GM18499 (cell line): Measurements from ENCODE around the gene SHISA9.

Source experiments
- ATAC-seq: cut with Tn5 transposase; IDR thresholded peaks from one replicate; pipeline ENCODE4 v1.9.1; 2021; ENCODE audit warnings: moderate number of reproducible peaks; ENCODE audit not compliant: insufficient read depth, unreplicated experiment

Gene SHISA9

GRCh38 chr16:13153696-13154095, 252.3 kb downstream of the SHISA9 start:
- no peak for ATAC-seq

- no peak for ATAC-seq
These were observed 253.4 kb downstream of the SHISA9 start for GRCh38 chr16:13154799-13155198.

GRCh38 chr16:13155377-13155776, 254.0 kb downstream of the SHISA9 start:
- ATAC-seq, result no peak

- no peak for ATAC-seq
These were observed 254.4 kb downstream of the SHISA9 start for GRCh38 chr16:13155780-13156179.

GRCh38 chr16:13157082-13157481, 255.7 kb downstream of the SHISA9 start:
- no peak for ATAC-seq

GRCh38 chr16:13158427-13158826, 257.0 kb downstream of the SHISA9 start:
- no peak for ATAC-seq

- no peak for ATAC-seq
These were observed 263.6 kb downstream of the SHISA9 start for GRCh38 chr16:13165024-13165423.

GRCh38 chr16:13168091-13168572, 266.7 kb downstream of the SHISA9 start:
- ATAC-seq, result no peak

- ATAC-seq, result no peak
These were observed 269.9 kb downstream of the SHISA9 start for GRCh38 chr16:13171313-13171712.

- no peak for ATAC-seq
These were observed 275.3 kb downstream of the SHISA9 start for GRCh38 chr16:13176711-13177110.

- no peak for ATAC-seq
These were observed 276.9 kb downstream of the SHISA9 start for GRCh38 chr16:13178318-13178717.

GRCh38 chr16:13181432-13181831, 280.0 kb downstream of the SHISA9 start:
- ATAC-seq, result no peak

- ATAC-seq, result no peak
These were observed 285.4 kb downstream of the SHISA9 start for GRCh38 chr16:13186813-13187212.

- ATAC-seq, result no peak
These were observed 287.9 kb downstream of the SHISA9 start for GRCh38 chr16:13189250-13189649.

- no peak for ATAC-seq
These were observed 292.3 kb downstream of the SHISA9 start for GRCh38 chr16:13193721-13194120.

- no peak for ATAC-seq
These were observed 293.4 kb downstream of the SHISA9 start for GRCh38 chr16:13194766-13195165.

GRCh38 chr16:13203725-13204124, 302.3 kb downstream of the SHISA9 start:
- ATAC-seq, result no peak

GRCh38 chr16:13205352-13205751, 304.0 kb downstream of the SHISA9 start:
- no peak for ATAC-seq

- no peak for ATAC-seq
These were observed 305.2 kb downstream of the SHISA9 start for GRCh38 chr16:13206606-13207005.

- no peak for ATAC-seq
These were observed 305.8 kb downstream of the SHISA9 start for GRCh38 chr16:13207151-13207550.

- ATAC-seq, result no peak
These were observed 322.3 kb downstream of the SHISA9 start for GRCh38 chr16:13223666-13224065.

- ATAC-seq, result no peak
These were observed 327.6 kb downstream of the SHISA9 start for GRCh38 chr16:13229039-13229438.

- no peak for ATAC-seq
These were observed 330.0 kb downstream of the SHISA9 start for GRCh38 chr16:13231365-13231764.
